IPS-15b (cell line): ENCODE measurements around the gene GPATCH8.

Experiments used
- H3K27me3 ChIP-seq: one replicate; pipeline ENCODE4 v1.6.1; 2013; ENCODE audit warnings: low read length; ENCODE audit not compliant: control insufficient read depth, insufficient read depth
- H3K36me3 ChIP-seq: one replicate; pipeline ENCODE4 v1.6.1; 2013; ENCODE audit warnings: low read length; ENCODE audit not compliant: control insufficient read depth, insufficient read depth
- H3K4me1 ChIP-seq: one replicate; pipeline ENCODE4 v1.6.1; 2013; ENCODE audit warnings: mild to moderate bottlenecking, low read length; ENCODE audit not compliant: control insufficient read depth, insufficient read depth
- H3K4me3 ChIP-seq: one replicate; pipeline ENCODE4 v1.5.1; 2013; ENCODE audit warnings: low read depth, low read length
- H3K9ac ChIP-seq: one replicate; pipeline ENCODE4 v1.6.1; 2013; ENCODE audit warnings: low read depth, mild to moderate bottlenecking, low read length
- H3K9me3 ChIP-seq: one replicate; pipeline ENCODE4 v1.6.1; 2013; ENCODE audit warnings: mild to moderate bottlenecking, low read length; ENCODE audit not compliant: control insufficient read depth, insufficient read depth

The GPATCH8 gene

GRCh38 chr17:44503147-44504029 is at the start of gene GPATCH8:
Gene GPATCH8, minus strand, starts transcription at chr17:44503406. Its CDS starts 36 bp downstream, at chr17:44503370.
- Histone ChIP-seq H3K36me3 (peaks cover 2% of the 10 kb centered on the region), H3K27me3 (no peaks in the 10 kb centered on the region), H3K4me1 (peaks cover 6% of the 10 kb centered on the region), H3K4me3 (peak within 1 kb of the TSS; percentile 75), H3K9me3 (no peaks in the 10 kb centered on the region), H3K9ac (peak within 1 kb of the TSS; percentile 99)

- Histone ChIP-seq H3K36me3 (no peaks in the 10 kb centered on the region), H3K4me3 (no peak overlapping the region), H3K4me1 (peaks cover 24% of the 10 kb centered on the region), H3K27me3 (peaks cover 54% of the 10 kb centered on the region), H3K9ac (no peak overlapping the region), H3K9me3 (no peaks in the 10 kb centered on the region)
These were observed 49.2 kb upstream of the GPATCH8 start for GRCh38 chr17:44552361-44552760.

GRCh38 chr17:44549686-44550085 is 46.5 kb upstream of the GPATCH8 start:
- H3K9me3 ChIP-seq: no peaks in the 10 kb centered on the region
- H3K4me1 ChIP-seq: peaks cover 22% of the 10 kb centered on the region
- H3K36me3 ChIP-seq: no peaks in the 10 kb centered on the region
- H3K9ac ChIP-seq: no peak overlapping the region
- H3K27me3 ChIP-seq: peaks cover 71% of the 10 kb centered on the region
- H3K4me3 ChIP-seq: no peak overlapping the region

DNA sequence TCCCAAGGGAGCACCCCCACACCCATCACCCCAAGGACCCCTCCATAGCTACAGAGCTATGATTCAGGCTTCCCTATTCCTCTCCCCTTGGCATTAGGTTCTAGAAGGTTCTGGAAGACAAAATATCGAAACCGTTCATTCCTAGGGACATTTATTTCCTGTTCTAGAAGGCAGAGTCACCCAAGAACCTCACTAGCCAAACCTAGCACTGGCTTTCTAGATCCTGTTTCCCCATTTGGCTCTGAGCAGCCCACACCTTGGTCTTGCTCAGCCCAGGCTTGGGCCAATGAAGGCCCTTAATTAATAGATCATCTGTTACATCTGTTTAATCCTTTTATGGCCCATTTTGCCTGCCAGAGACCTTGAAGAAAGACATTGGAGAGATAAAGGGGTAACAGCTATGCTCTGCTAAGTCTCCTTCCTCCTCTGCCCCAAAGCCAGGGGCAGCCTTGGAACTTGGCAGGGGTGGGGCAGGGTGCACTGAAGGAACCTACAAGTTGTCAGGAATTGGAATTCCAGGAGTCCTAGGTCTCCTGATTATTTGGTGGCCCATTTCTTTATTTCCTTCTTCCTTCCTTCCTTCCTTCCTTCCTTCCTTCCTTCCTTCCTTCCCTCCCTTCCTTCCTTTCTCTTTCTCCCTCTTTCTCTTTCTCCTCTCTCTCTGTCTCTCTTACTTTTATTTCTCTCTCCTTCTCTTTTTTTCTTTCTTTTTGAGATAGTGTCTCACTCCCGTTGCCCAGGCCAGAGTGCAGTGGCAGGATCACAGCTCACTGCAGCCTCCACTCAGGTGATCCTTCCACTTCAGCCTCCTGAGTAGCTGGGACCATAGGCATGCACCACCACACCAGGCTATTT is 45.4 kb upstream of the GPATCH8 start:
- peak overlapping the region; percentile 28 for H3K4me3 ChIP-seq
- H3K4me1 ChIP-seq: peaks cover 33% of the 10 kb centered on the region
- H3K36me3 ChIP-seq: no peaks in the 10 kb centered on the region
- H3K27me3 ChIP-seq: peaks cover 73% of the 10 kb centered on the region
- H3K9ac ChIP-seq: no peak overlapping the region
- H3K9me3 ChIP-seq: no peaks in the 10 kb centered on the region

- peak overlapping the region; percentile 28 for H3K4me3 ChIP-seq
- H3K27me3 ChIP-seq: peaks cover 75% of the 10 kb centered on the region
- H3K4me1 ChIP-seq: peaks cover 36% of the 10 kb centered on the region
- H3K9me3 ChIP-seq: no peaks in the 10 kb centered on the region
- H3K36me3 ChIP-seq: no peaks in the 10 kb centered on the region
- H3K9ac ChIP-seq: no peak overlapping the region
These were observed 44.5 kb upstream of the GPATCH8 start for GRCh38 chr17:44547625-44548267.

DNA sequence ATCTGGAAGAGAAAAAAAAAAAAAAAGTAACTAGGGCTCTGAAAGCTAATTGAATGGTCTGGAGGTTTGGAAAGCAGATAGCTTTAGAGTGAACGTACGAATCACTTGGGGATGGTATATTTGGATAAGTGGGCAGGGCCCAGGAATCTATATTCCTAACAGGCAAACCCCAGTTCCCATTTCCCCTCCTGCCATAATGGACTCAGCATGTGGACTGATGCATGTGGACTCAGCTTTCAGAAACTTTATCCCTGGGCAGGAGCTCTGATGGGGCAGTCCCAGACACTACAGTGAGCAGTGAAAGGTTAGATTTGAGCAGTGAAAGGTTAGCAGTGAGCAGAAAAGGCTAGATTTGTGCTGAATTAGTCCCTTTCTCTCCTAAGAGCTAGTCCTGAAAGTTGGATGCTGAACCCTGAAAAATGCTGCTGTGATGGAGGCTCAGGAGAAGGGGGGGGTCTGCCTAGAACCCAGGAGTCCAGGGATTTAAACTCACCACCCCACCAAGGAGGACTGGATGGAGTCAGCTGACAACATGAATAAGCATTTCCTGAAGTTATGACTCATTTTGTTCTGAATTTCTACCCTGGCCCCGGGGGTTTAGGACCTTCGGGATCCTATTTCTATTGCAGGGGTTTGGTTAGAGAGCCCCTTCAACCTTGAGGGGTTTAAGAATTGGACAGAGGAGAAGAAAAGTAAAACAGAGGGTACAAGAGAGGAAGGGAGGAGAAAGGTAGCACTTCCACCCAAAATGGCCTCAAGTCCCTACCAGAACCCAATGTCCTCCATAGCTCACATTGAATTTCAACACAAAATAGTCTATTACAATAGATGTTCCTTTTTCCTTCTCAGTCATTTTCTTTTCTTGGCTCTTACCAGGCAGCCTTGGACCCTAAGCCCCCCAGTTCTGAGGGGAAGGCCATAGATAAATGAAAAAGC is 43.7 kb upstream of the GPATCH8 start:
- H3K9me3 ChIP-seq: no peaks in the 10 kb centered on the region
- H3K4me1 ChIP-seq: peaks cover 40% of the 10 kb centered on the region
- no peak overlapping the region for H3K9ac ChIP-seq
- H3K36me3 ChIP-seq: no peaks in the 10 kb centered on the region
- no peak overlapping the region for H3K4me3 ChIP-seq
- H3K27me3 ChIP-seq: peaks cover 74% of the 10 kb centered on the region

DNA sequence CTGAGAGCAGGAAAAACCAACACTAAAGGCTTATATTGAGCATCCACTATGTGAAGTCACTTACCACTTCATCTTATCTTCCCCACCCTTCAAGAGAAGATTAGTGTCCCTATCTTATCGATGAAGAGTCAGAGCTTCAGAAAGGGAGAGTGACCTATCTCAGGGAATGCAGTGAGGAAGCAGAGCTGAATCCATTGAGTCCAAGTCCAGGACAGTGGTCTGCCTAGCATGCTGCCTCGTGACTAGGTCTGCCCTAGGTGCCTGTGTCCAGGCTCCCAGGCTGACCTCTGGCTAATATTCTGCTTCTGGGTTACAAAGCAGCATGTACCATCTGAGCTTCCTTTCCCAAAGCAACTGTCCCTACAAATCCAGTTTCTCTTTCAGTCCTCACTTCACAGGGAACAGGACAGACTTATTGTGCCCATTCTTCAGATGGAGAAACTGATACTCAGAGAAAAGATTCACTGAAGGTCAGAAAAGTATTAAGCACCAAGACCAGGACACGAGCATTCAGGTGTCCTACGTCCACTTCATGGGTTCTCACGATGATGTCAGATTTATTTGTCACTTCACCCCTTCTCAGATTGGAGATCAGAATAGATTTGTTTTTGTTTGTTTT is 40.8 kb upstream of the GPATCH8 start:
- Histone ChIP-seq H3K4me1 (peaks cover 41% of the 10 kb centered on the region), H3K36me3 (no peaks in the 10 kb centered on the region), H3K9ac (no peak overlapping the region), H3K27me3 (peaks cover 71% of the 10 kb centered on the region), H3K9me3 (no peaks in the 10 kb centered on the region), H3K4me3 (peak overlapping the region; percentile 40)

DNA sequence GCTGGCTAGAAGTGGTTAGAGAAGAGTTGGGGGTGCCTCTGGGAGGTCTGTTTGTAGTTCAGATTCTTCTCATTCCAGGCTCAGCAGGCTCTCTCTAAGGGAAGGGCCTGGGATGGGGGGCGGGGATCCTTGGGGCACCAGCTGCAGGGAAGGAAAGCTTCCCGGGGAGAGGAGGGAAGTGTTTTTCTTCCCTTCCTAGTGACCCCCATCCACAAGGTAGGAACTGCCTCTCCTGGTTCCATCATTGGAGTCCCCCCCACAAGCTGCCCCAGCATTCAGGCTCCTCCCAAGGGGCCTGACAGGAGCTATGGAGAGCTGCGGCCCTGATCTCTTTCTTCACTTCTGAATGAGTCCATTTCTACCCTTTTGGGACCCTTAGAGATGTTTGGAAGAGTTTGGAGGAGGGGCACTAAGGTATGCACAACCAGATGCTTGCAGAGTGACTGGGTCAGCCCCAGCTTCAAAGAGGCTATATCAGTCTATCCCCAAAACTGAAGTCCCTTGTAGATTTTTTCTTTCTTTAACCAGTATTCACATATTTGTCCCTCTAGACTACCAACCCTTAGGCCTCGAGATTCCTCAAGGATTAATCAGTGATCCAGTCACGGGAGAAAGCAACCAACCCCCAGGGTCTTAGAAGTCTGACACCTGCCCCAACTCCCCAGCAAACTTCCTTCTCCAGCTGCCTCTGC is 40.2 kb upstream of the GPATCH8 start:
- H3K36me3 ChIP-seq: no peaks in the 10 kb centered on the region
- peaks cover 39% of the 10 kb centered on the region for H3K4me1 ChIP-seq
- no peak overlapping the region for H3K9ac ChIP-seq
- H3K4me3 ChIP-seq: peak overlapping the region; percentile 40
- peaks cover 73% of the 10 kb centered on the region for H3K27me3 ChIP-seq
- no peaks in the 10 kb centered on the region for H3K9me3 ChIP-seq

GRCh38 chr17:44541884-44542581 is 38.8 kb upstream of the GPATCH8 start:
- H3K27me3 ChIP-seq: peaks cover 82% of the 10 kb centered on the region
- peaks cover 34% of the 10 kb centered on the region for H3K4me1 ChIP-seq
- no peaks in the 10 kb centered on the region for H3K9me3 ChIP-seq
- no peak overlapping the region for H3K9ac ChIP-seq
- H3K4me3 ChIP-seq: no peak overlapping the region
- H3K36me3 ChIP-seq: no peaks in the 10 kb centered on the region
